Tibial artery (tissue), 4 donors: ENCODE results near the gene COMP.

ENCODE experiments used
- DNase-seq, 2 donors: peaks; one replicate each; pipeline ENCODE4 v3.0.0-alpha.2; 2019
- H3K27ac ChIP-seq, 2 donors: fragments of 200-600 bp; sonication (generic) in 1 of 2; 1 replicate in 1 of 2; 2 replicates in 1 of 2; pipeline ENCODE4 v1.5.1; 2018 to 2019; ENCODE audit warnings: mild to moderate bottlenecking in 1 of 2
- H3K27me3 ChIP-seq, 2 donors: fragments of 200-600 bp; sonication (generic) in 1 of 2; one replicate each; pipeline versions ENCODE4 v1.5.1 to v1.6.0; 2016 to 2019
- H3K36me3 ChIP-seq, 3 donors: fragments of 200-600 bp; sonication (generic) in 2 of 3; one replicate each; pipeline ENCODE4 v1.5.1; 2016 to 2019; ENCODE audit warnings: mild to moderate bottlenecking in 2 of 3
- H3K4me1 ChIP-seq, 4 donors: fragments of 200-600 bp; sonication (generic) in 2 of 4; 1 replicate in 3 of 4; 2 replicates in 1 of 4; pipeline ENCODE4 v1.5.1; 2016 to 2019
- H3K4me3 ChIP-seq, 2 donors: fragments of 200-600 bp; sonication (generic) in 1 of 2; 1 replicate in 1 of 2; 2 replicates in 1 of 2; pipeline ENCODE4 v1.5.1; 2018 to 2019; ENCODE audit warnings: mild to moderate bottlenecking in 2 of 2
- H3K9me3 ChIP-seq, 3 donors: fragments of 200-600 bp; sonication (generic) in 1 of 3; one replicate each; pipeline ENCODE4 v1.5.1; 2016 to 2019
- CTCF ChIP-seq, 2 experiments: fragments of 200-600 bp in 1 of 2; fragments of 450-650 bp in 1 of 2; IDR thresholded peaks; one replicate each; pipeline ENCODE4 v1.5.1; 2017 to 2019; ENCODE audit warnings: antibody characterized with exemption in 2 of 2, mild to moderate bottlenecking in 1 of 2, moderate library complexity in 1 of 2
- intact Hi-C: fragments of 100-400 bp; cut with DNase I; formaldehyde crosslinking; loops from one replicate; pipeline ENCODE4 v1.15.0; 2023; ENCODE audit warnings: low total_unique reads

Gene COMP

GRCh38 chr19:18796239-18796638, 5.1 kb upstream of the COMP start:
- peaks cover 0 to 71% of the 10 kb centered on the region in 2 donors for H3K27me3 ChIP-seq

GRCh38 chr19:18795540-18795939, 4.4 kb upstream of the COMP start:
- Histone ChIP-seq H3K4me3 (no peak overlapping the region), H3K36me3 (no peaks in the 10 kb centered on the region), H3K4me1 (peaks cover 0 to 16% (median 13%) of the 10 kb centered on the region in 4 donors), H3K27ac (peak overlapping the region; percentile 10 to 31), H3K27me3 (peaks cover 0 to 71% of the 10 kb centered on the region in 2 donors), H3K9me3 (no peaks in the 10 kb centered on the region)
- intact Hi-C loops, result no loop called here
- no peak for TF ChIP-seq CTCF (IDR thresholded peaks at IDR 0.05)
- no peak for DNase-seq

More at GRCh38 chr19:18796239-18796638, 5.1 kb upstream of the COMP start:
- H3K36me3 ChIP-seq, result no peaks in the 10 kb centered on the region
- H3K4me1 ChIP-seq, result peaks cover 0 to 9% (median 6%) of the 10 kb centered on the region in 4 donors
- H3K4me3 ChIP-seq, result no peak overlapping the region
- DNase-seq, result no peak
- intact Hi-C loops, result no loop called here
- no peaks in the 10 kb centered on the region for H3K9me3 ChIP-seq
- no peak for TF ChIP-seq CTCF (IDR thresholded peaks at IDR 0.05)
- no peak overlapping the region for H3K27ac ChIP-seq

- Histone ChIP-seq H3K27ac (no peak overlapping the region), H3K4me1 (peaks cover 0 to 25% (median 20%) of the 10 kb centered on the region in 4 donors), H3K36me3 (no peaks in the 10 kb centered on the region), H3K9me3 (no peaks in the 10 kb centered on the region), H3K4me3 (no peak overlapping the region), H3K27me3 (peaks cover 3 to 74% of the 10 kb centered on the region in 2 donors)
- DNase-seq, result no peak
- intact Hi-C loops, result no loop called here
- TF ChIP-seq CTCF (IDR thresholded peaks at IDR 0.05), result no peak
These were observed 3.6 kb upstream of the COMP start for GRCh38 chr19:18794692-18795091.

GRCh38 chr19:18794029-18794313, 2.9 kb upstream of the COMP start:
- H3K9me3 ChIP-seq, result no peaks in the 10 kb centered on the region
- H3K4me3 ChIP-seq, result no peak overlapping the region
- no peak overlapping the region for H3K27ac ChIP-seq
- intact Hi-C loops, result no loop called here
- H3K36me3 ChIP-seq, result no peaks in the 10 kb centered on the region
- H3K4me1 ChIP-seq, result peaks cover 0 to 32% (median 28%) of the 10 kb centered on the region in 4 donors
- no peak for DNase-seq
- TF ChIP-seq CTCF (IDR thresholded peaks at IDR 0.05), result no peak
- H3K27me3 ChIP-seq, result peaks cover 8 to 76% of the 10 kb centered on the region in 2 donors

- H3K4me1 ChIP-seq, result peaks cover 0 to 38% (median 32%) of the 10 kb centered on the region in 4 donors
- no peak overlapping the region for H3K27ac ChIP-seq
- intact Hi-C loops, result no loop called here
- TF ChIP-seq CTCF (IDR thresholded peaks at IDR 0.05), result no peak
- peaks cover 8 to 76% of the 10 kb centered on the region in 2 donors for H3K27me3 ChIP-seq
- no peak for DNase-seq
- no peaks in the 10 kb centered on the region for H3K9me3 ChIP-seq
- no peak overlapping the region for H3K4me3 ChIP-seq
- H3K36me3 ChIP-seq, result no peaks in the 10 kb centered on the region
These were observed 2.3 kb upstream of the COMP start for GRCh38 chr19:18793144-18794028.
